ENCODE data around the gene INMT. TPM values are rescaled to one million over a fixed set of nuclear protein-coding genes. Genes with fewer than 3 reads are reported as not detected.

INMT gene
- total RNA-seq, 1 experiment from 2014 or later: not detected

Other genes starting within 250 kb of the INMT start
- 121 and 147 TPM in 2 replicates for gene GGCT, start 247.3 kb upstream of the INMT start, total RNA-seq (2014; rRNA removed; shearing (Covaris generic))
- gene GARS1, start 157.3 kb upstream of the INMT start, total RNA-seq (2014; rRNA removed; shearing (Covaris generic)): 122 and 139 TPM in 2 replicates
- gene CRHR2, start 69.7 kb upstream of the INMT start, total RNA-seq (2014; rRNA removed; shearing (Covaris generic)): not detected in 2 replicates
- gene MINDY4, start 19.3 kb downstream of the INMT start, total RNA-seq (2014; rRNA removed; shearing (Covaris generic)): 7.1 and 7.6 TPM in 2 replicates
- 25.1 and 25.9 TPM in 2 replicates for gene AQP1, start 159.7 kb downstream of the INMT start, total RNA-seq (2014; rRNA removed; shearing (Covaris generic))
- gene GHRHR, start 211.8 kb downstream of the INMT start, total RNA-seq (2014; rRNA removed; shearing (Covaris generic)): not detected in 2 replicates

All from A172 (cell line).